GM19099 (cell line): Measurements from ENCODE around the gene PREPL.

Source experiments
- POLR2A ChIP-seq: IDR thresholded peaks from 3 replicates; pipeline ENCODE4 v1.6.1; 2011; ENCODE audit warnings: low read depth; ENCODE audit not compliant: insufficient read length; ENCODE audit errors: extremely low read depth

PREPL gene

GRCh38 chr2:44358503-44358902 lies 2.8 kb downstream of the PREPL start:
- no peak for TF ChIP-seq POLR2A

GRCh38 chr2:44354761-44355160 lies 6.5 kb downstream of the PREPL start:
- no peak for TF ChIP-seq POLR2A

DNA sequence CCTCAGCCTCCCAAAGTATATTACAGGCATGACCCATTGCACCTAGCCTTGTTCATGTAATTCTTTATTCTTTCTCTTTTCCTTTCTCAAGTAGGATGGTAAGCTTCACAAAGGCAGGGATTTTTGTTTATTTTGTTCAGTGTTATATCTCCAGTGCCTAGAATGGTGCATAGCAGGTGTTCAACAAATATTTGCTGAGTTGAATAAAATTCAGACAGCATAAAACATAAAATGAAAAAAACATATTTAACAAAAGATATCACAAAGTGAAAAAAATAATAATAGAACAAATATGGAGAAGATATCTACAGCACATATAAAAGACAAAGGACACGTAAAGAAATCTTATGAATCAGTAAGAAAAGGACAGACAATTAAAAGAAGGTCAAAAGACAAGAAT lies 8.8 kb downstream of the PREPL start:
- no peak for TF ChIP-seq POLR2A

DNA sequence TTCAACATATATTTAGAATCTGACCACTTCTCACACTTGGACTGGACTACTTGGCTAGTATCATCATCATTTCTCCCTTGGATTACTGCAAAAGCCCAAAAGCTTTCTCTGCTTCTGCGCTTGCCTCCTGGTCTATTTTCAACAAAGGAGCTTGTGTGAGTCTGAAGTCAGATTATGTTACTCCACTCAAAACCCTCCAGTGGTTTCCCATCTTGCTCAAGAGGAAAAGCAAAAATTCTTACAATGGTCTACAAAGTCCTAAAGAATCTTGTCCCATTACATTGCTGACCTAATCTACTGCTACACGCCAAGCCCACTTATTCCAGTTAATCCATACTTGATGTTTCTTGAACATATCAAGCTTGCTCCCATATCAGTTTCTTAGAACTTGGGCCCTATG lies 9.6 kb downstream of the PREPL start:
- no peak for TF ChIP-seq POLR2A

GRCh38 chr2:44351088-44351487 lies 10.2 kb downstream of the PREPL start:
- TF ChIP-seq POLR2A = no peak

DNA sequence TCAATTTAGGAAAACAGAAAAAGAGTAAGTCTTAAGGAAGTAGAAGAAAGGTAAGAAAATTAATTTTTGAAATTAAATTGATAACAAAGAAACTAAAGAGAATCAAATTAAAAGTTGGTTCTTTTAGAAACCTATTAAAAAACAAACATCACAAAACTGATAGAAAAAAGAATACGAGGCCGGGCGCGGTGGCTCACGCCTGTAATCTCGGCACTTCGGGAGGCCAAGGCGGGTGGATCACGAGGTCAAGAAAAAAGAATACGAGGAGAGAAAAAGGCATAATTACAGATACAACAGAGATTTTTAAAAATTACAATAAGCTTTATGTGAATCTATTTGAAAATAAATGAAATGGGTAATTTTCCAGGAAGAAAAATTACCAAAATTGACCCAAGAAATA lies 11.8 kb downstream of the PREPL start:
- no peak for TF ChIP-seq POLR2A

DNA sequence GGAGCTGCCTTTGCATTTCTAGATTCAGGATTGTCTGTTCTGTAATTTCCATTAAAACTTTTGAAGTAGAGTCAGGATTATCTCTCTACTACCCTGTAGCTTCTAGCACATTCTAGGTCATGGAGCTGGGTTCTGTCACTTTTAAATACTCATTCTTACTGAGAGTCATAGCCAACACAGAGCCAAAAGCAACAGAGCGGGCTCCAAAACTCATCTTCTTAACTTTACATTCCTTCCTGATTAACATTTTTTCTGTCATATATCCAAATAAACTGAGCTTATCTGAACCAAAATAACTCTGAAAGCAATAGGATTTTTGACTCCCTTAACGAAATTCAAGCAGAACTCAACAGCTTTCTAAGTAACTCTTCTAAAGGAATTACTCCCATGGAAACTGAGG lies 12.9 kb downstream of the PREPL start:
- TF ChIP-seq POLR2A = no peak

GRCh38 chr2:44347526-44347925 lies 13.8 kb downstream of the PREPL start:
- no peak for TF ChIP-seq POLR2A

DNA sequence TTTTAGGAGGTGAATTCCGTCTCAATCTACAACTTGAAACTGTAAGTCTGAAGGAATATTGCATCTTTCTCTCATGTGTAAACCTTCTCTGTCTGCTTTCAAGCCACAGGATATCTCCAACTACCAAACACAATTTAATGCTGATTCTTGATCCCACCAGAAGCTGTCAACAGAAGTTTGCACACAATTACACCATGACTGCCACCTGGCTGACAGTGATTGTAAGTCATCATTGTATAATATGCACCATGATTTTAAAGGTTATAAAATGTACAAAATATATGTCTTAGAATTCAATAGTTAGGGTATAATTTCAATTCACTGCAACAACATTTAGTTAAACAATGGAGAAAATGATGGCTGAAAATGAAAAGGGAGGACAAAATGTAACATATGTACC lies 18.4 kb downstream of the PREPL start:
- TF ChIP-seq POLR2A = no peak

DNA sequence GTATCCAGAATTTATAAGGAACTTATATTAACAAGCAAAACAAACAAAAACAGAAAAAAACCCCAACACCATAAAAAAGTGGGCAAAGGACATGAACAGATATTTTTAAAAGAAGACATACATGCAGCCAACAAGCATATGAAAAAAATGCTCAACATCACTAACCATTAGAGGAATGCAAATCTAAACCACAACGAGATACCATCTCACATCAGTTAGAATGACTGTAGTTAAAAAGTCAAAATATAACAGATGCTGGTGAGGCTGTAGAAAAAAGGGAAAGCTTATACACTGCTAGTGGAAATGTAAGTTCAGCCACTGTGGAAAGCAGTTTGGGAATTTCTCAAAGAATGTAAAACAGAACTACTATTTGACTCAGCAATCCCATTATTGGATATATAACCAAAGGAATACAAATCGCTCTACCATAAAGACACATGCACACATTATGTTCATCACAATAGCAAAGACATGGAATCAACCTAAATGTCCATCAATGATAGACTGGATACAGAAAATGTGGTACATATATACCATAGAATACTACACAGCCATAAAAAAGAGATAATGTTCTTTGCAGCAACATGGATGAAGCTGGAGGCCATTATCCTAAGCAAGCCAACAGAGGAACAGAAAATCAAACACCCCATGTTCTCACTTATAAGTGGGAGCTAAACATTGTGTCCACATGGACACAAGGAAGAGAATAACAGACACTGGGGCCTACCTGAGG lies 25.3 kb downstream of the PREPL start:
- TF ChIP-seq POLR2A = no peak

DNA sequence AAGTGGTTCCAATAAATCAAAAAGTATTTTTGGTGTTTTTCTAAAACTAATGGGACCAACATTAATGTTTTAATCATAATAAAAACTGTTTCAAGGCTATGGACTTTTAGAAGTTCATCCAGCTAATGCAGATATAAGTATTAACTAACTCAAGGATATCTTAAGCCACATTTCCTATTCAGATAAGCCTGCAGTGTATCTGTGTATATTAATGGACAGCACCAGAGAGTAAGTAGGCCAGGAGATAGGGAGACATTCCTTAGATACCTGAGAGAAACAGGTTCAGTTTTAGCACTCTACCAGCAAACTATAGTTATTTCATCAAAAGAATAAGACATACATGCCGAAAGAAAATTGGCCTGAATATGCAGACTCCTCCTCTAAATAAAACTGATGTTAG lies 27.3 kb downstream of the PREPL start:
- no peak for TF ChIP-seq POLR2A

DNA sequence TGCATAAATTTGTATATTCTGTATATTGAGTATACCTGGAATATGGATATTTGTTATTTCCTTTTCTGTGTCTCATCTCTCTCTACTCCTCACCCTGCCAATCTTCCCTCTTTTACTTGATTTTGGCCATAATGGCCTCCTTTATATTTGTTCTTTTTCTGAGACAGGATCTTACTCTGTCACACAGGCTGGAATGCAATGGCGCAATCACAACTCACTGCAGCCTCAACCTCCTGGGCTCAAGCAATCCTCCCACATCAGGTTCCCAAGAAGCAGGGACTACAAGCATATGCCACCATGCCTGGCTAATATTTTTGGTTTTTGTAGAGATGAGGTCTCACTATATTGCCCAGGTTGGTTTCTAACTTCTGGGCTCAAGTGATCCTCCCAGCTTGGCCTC lies 30.5 kb downstream of the PREPL start:
- TF ChIP-seq POLR2A = no peak

DNA sequence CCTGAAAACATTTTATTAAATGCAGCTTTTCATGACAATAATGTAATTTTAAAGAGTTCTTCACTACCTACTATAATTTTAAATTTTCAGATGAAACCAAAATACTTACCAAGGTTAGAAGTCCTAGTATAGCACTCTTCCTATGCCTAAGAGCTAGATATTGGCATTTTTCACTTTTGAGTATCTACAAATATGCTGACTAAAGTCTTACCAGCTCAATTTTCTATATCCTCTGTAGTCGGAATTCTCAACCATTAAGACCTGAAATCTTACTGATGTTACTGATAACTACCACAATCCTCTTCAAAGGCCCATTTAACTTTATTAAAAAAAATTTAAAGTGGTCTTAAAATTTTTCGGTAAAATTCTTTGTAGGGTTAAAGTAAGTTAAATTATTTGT lies 32.0 kb downstream of the PREPL start:
- TF ChIP-seq POLR2A = no peak

- TF ChIP-seq POLR2A = no peak
Observed at GRCh38 chr2:44328750-44329149, 32.5 kb downstream of the PREPL start.

DNA sequence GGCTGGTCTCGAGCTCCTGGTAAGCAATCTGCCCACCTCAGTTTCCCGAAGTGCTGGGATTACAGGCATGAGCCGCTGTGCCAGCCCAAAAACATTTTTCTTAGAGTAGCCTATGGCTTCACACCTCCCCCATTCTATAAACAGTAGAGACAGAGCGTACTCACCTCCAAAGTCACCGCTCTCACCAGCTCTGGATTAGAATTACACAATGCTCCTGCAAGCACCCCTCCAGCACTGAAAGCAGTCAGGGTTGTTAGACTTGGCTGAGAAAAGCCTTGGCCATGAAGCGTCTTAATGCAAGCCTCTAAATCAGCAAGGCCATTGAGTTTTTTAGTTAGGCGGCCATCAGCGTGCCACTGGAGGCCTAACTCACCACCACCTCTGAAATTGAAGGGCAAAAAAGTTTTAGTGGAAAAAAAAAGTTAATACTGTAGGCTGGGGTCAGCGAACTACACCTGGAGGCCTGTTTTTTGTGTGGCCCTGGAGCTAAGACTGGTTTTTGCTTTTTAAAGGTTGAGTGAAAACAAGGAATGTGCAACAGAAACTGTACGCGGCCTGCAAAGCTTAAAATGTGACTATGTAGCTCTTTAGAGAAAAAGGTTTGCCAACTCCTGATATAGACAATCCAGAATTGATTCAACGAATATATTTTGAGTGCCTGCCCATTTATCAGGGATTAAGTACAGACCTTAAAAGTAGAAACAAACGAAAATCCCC lies 34.6 kb downstream of the PREPL start:
- no peak for TF ChIP-seq POLR2A

DNA sequence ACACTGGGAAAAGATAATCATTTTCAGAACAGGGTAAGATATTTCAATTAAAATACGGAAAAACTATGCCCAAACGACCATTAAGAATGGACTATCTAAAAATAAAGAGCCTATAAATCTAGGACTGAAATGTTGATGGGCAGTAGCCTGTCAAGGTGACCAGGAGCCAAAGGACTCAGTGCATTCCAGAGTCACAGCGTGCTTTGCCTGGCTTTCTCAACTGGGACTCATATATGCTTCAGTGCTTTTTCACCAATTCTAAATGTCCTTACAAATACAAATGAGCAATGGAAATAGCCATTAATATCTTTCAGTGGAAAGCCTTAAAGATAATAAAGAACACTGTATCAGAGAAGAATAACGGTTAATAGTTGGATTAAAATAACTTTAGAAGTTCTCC lies 35.4 kb downstream of the PREPL start:
- no peak for TF ChIP-seq POLR2A
